PFSK-1 (cell line): Measurements from ENCODE around the gene CS.

Experiments
- FOXP2 ChIP-seq: optimal IDR thresholded peaks from 2 replicates; pipeline ENCODE3; 2011; ENCODE audit warnings: borderline replicate concordance, control low read depth, inconsistent platforms; ENCODE audit not compliant: insufficient read depth; ENCODE audit errors: extremely low read length, extremely low read depth
- POLR2AphosphoS5 ChIP-seq: IDR thresholded peaks from 2 replicates; pipeline ENCODE4 v1.6.1; 2012; ENCODE audit warnings: low read depth, mild to moderate bottlenecking, control low read depth, low read length, moderate library complexity
- SIN3A ChIP-seq: IDR thresholded peaks from 2 replicates; pipeline ENCODE4 v1.6.1; 2012; ENCODE audit warnings: mild to moderate bottlenecking, low read length, moderate library complexity, borderline replicate concordance; ENCODE audit not compliant: insufficient read depth
- TAF1 ChIP-seq: IDR thresholded peaks from 2 replicates; pipeline ENCODE4 v1.6.1; 2012; ENCODE audit warnings: low read length, control low read depth, borderline replicate concordance; ENCODE audit not compliant: insufficient read depth
- TF ChIP-seq, protein P1 (sequence below), 2 experiments: IDR thresholded peaks; 2 replicates each; pipeline versions ENCODE4 v1.6.1 to v1.8.0; 2011 to 2012; ENCODE audit warnings: low read depth in 2 of 2, low read length in 2 of 2, control low read depth in 1 of 2, inconsistent platforms in 1 of 2, mild to moderate bottlenecking in 1 of 2, moderate library complexity in 1 of 2; ENCODE audit not compliant: insufficient read depth in 1 of 2

The CS gene

DNA sequence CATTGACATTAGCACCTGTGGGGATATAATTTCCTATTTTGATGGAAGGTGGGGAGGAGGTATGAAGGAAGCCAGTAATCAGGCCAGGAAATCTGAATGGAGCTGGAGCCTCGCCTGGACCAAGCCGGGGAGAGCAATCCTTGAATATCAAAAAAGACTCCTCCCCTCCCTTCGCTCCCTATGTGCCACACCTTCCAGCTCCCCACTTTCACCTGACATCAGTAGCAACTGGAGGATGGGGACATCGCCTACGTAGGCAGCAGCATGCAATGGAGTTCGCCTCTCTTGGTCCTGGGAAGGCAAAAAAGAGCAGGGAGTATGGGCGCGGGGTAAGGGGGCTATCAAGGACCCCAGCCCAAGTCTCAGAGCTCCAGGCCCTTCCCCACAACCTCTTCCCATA lies 43.1 kb downstream of the CS start:
- TF ChIP-seq FOXP2: no peak
- TF ChIP-seq POLR2AphosphoS5: no peak; the same call in 1 of the 2 replicates
- TF ChIP-seq TAF1: no peak

DNA sequence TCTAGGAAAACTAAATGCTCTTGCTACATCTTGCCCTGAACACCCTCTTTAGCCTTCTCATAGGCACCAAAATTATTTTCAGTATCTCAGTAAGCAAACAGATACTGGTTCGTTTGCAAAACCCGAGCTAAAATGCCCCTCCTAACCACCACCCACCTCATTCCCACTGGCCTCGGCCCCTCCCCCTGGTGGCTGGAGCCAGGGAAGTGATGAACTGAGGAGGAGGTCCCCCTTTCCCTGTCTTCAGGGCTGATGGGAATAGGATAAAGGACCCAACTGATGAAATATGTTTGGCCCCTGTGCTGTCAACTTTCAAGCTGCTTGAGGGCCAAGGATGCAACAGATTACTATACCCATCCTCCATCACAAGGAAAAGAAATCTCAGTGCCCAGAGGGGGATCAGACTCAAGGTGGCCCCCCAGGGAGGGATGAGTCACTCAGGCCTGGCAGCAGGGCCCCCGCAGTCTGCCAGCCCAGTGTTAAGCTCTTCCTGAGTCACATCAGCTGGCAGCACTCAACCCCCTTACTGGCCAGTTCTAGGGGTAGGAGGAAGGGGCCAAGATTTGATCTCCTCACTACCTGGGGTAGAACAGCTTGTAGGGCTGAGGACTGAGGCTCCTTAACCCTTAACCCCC lies 43.7 kb downstream of the CS start:
- no peak for TF ChIP-seq TAF1
- no peak for TF ChIP-seq FOXP2
- no peak for TF ChIP-seq POLR2AphosphoS5

DNA sequence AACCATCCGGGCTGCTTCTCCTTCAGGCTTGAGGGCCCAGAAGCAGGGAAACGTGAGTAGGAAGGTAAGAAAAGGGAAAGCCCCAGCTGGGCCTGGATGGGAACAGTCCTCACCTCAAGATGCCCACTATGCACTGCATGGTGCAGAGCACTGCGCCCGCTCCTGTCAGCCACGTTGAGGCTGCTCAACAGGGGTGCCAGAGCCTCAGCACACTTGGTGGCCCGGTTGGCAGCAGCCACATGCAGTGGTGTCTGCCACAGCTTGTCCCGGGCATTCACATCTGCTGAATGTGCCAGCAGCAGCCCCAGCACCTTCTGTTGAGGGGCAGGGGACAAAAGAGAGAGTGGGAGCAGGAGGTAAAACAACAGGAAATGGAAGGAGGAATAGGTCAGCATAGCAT lies 44.5 kb downstream of the CS start:
- TF ChIP-seq POLR2AphosphoS5: no peak
- no peak for TF ChIP-seq FOXP2
- TF ChIP-seq, protein P1, sequence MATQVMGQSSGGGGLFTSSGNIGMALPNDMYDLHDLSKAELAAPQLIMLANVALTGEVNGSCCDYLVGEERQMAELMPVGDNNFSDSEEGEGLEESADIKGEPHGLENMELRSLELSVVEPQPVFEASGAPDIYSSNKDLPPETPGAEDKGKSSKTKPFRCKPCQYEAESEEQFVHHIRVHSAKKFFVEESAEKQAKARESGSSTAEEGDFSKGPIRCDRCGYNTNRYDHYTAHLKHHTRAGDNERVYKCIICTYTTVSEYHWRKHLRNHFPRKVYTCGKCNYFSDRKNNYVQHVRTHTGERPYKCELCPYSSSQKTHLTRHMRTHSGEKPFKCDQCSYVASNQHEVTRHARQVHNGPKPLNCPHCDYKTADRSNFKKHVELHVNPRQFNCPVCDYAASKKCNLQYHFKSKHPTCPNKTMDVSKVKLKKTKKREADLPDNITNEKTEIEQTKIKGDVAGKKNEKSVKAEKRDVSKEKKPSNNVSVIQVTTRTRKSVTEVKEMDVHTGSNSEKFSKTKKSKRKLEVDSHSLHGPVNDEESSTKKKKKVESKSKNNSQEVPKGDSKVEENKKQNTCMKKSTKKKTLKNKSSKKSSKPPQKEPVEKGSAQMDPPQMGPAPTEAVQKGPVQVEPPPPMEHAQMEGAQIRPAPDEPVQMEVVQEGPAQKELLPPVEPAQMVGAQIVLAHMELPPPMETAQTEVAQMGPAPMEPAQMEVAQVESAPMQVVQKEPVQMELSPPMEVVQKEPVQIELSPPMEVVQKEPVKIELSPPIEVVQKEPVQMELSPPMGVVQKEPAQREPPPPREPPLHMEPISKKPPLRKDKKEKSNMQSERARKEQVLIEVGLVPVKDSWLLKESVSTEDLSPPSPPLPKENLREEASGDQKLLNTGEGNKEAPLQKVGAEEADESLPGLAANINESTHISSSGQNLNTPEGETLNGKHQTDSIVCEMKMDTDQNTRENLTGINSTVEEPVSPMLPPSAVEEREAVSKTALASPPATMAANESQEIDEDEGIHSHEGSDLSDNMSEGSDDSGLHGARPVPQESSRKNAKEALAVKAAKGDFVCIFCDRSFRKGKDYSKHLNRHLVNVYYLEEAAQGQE (IDR thresholded peaks at IDR 0.05; ENCODE audit: insufficient read depth in 1 of 2, low read depth in 2 of 2, low read length in 2 of 2): no peak
- no peak for TF ChIP-seq TAF1
- no peak for TF ChIP-seq SIN3A

DNA sequence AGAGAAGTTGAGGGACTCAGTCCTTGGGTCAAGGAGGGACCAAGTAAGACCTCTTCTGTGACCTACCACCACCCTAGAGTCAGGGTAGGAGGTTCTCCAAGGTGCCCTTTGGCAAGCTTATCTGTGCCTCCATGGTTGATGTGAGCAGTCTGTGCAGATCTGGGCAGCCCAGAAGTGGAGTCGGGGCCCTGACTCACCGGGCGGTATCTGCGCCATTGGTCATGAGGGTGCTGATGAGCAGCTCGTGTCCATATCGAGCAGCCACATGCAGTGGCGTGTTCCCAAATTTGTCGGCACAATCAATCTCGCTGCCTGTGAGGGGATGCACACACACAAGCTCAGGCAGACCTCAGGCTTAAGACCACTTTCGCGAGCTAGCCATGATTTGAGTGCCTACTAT lies 47.0 kb downstream of the CS start:
- TF ChIP-seq SIN3A (no peak), TAF1 (no peak), POLR2AphosphoS5 (no peak), FOXP2 (no peak)
- TF ChIP-seq, protein P1 (IDR thresholded peaks at IDR 0.05; ENCODE audit: insufficient read depth in 1 of 2, low read depth in 2 of 2, low read length in 2 of 2): no peak

DNA sequence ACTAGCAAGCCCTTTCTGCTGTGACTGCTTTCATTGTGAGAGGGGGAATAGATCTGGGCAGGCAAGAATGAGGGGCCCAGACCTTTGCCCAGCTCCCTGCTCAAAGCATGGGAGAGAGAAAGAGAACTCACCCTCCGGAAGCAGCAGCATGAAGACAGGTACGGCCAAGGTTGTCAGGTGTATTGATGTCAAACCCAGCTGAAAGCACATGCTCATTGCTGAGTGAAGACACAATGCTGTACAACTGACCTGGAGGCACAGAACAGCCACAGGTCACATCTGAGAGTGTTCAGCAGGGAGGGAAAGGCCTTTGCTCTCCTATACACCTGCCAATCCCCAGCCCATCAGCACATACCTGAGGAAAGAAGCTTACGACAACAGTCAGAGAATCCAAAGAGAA lies 47.5 kb downstream of the CS start:
- no peak for TF ChIP-seq POLR2AphosphoS5
- no peak for TF ChIP-seq TAF1
- TF ChIP-seq, protein P1 (IDR thresholded peaks at IDR 0.05; ENCODE audit: insufficient read depth in 1 of 2, low read depth in 2 of 2, low read length in 2 of 2): no peak
- TF ChIP-seq SIN3A: no peak
- no peak for TF ChIP-seq FOXP2

DNA sequence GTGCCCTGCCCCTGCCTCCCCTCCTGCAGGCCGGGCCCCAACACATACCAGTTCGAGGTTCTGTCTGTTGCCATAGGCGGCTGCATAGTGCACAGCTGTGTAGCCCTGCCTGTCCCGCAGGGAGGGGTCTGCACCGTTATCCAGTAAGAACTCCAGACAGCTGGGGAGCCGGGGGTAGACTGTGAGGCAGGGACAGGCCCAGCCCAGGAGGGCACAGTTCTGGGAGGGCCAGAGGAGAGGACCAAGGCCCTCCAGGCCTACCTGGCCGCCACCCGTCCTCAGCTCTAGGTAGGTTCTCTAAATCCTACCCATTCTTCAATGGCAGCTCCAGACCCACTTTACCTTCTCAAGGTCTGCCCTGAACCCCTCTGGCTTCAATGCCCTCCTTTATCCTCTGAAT lies 51.4 kb downstream of the CS start:
- no peak for TF ChIP-seq POLR2AphosphoS5
- TF ChIP-seq FOXP2: no peak

DNA sequence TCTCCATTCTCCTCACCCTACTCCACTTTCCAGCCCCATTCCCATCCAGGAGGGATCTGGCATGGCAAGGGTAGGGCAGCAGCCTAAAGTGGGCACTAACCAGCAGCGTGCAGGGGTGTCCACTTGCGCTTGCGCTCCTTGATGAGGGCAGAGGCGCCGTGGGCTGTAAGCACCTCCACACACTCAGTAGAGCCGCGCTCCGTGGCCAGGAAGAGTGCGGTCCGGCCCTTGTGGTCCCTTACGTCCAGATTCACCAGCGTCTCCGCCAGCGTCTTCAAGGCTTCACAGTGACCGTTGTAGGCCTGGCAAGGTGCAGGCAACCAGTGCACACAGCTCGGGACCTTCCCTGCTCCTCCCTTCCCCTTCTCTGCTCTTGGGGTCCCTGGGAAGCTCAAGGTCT lies 52.2 kb downstream of the CS start:
- TF ChIP-seq FOXP2 (no peak), SIN3A (no peak)
